SU-DHL-6 (cell line): ENCODE measurements around the gene PDCD4.

Source experiments
- EZH2phosphoT487 ChIP-seq: fragments of 200-600 bp; sonication (generic), shearing (Covaris generic); conservative IDR thresholded peaks from 2 replicates; pipeline ENCODE4 v1.6.1; 2018; ENCODE audit warnings: mild to moderate bottlenecking, antibody characterized with exemption, low read length, moderate library complexity, mixed read lengths
- TF ChIP-seq, protein P1 (sequence below): fragments of 200-600 bp; sonication (generic); IDR thresholded peaks from one replicate; pipeline ENCODE4 v1.5.1; 2017; ENCODE audit warnings: antibody characterized with exemption, mild to moderate bottlenecking, low read length, moderate library complexity; ENCODE audit not compliant: insufficient read depth, poor library complexity, severe bottlenecking

DNA sequence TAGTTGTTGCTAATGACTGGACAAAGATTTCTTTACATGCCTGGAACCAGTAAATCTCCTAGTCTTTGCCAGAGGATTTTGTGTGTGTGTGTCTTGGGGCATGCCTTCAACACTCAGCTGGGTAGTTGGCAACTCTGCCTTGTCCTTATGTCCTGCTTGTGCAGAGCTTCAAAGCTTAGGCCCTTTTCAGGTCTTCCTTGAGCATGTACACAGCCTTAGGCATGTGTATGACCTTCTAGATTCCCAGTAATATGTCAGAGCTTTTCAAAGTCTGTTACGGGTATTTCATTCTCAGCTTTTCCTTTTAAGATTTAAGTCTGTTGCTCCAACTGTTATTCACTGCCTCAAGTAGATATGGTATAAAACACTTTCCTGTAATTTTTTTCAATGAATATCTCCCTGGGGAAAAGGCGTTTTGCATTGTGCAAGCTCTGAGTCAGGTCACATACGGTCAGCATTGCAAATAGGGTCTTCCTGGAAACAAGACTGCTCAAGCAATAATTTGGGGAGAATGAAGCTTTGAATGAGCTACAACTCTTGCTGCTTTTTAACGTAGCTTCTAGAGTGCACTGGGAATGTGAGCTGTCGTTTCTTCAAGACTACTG lies 73.2 kb downstream of the PDCD4 start:
- TF ChIP-seq, protein P1, sequence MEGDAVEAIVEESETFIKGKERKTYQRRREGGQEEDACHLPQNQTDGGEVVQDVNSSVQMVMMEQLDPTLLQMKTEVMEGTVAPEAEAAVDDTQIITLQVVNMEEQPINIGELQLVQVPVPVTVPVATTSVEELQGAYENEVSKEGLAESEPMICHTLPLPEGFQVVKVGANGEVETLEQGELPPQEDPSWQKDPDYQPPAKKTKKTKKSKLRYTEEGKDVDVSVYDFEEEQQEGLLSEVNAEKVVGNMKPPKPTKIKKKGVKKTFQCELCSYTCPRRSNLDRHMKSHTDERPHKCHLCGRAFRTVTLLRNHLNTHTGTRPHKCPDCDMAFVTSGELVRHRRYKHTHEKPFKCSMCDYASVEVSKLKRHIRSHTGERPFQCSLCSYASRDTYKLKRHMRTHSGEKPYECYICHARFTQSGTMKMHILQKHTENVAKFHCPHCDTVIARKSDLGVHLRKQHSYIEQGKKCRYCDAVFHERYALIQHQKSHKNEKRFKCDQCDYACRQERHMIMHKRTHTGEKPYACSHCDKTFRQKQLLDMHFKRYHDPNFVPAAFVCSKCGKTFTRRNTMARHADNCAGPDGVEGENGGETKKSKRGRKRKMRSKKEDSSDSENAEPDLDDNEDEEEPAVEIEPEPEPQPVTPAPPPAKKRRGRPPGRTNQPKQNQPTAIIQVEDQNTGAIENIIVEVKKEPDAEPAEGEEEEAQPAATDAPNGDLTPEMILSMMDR: no peak
- TF ChIP-seq EZH2phosphoT487: no peak
